HG03565 (cell line): ENCODE results near the gene DDX39B.
"Not testable (repeated sequence)": the region's sequence is repeated elsewhere in the genome, so short reads cannot be mapped to it uniquely, and the experiment has no call there.

ENCODE experiments used
- ATAC-seq: cut with Tn5 transposase; IDR thresholded peaks from one replicate; pipeline ENCODE4 v1.9.1; 2021; ENCODE audit warnings: mild to moderate bottlenecking, moderate library complexity; ENCODE audit not compliant: unreplicated experiment

DDX39B gene

GRCh38 chr6:31575952-31576685 lies 34.3 kb upstream of the DDX39B start:
- ATAC-seq: no peak

GRCh38 chr6:31575335-31575901 lies 33.6 kb upstream of the DDX39B start, which contains the start of gene TNF:
TNF (plus strand) TSS chr6:31575565; CDS start chr6:31575742, 177 bp downstream.
- no peak for ATAC-seq

DNA sequence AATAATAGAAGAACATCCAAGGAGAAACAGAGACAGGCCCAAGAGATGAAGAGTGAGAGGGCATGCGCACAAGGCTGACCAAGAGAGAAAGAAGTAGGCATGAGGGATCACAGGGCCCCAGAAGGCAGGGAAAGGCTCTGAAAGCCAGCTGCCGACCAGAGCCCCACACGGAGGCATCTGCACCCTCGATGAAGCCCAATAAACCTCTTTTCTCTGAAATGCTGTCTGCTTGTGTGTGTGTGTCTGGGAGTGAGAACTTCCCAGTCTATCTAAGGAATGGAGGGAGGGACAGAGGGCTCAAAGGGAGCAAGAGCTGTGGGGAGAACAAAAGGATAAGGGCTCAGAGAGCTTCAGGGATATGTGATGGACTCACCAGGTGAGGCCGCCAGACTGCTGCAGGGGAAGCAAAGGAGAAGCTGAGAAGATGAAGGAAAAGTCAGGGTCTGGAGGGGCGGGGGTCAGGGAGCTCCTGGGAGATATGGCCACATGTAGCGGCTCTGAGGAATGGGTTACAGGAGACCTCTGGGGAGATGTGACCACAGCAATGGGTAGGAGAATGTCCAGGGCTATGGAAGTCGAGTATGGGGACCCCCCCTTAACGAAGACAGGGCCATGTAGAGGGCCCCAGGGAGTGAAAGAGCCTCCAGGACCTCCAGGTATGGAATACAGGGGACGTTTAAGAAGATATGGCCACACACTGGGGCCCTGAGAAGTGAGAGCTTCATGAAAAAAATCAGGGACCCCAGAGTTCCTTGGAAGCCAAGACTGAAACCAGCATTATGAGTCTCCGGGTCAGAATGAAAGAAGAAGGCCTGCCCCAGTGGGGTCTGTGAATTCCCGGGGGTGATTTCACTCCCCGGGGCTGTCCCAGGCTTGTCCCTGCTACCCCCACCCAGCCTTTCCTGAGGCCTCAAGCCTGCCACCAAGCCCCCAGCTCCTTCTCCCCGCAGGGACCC lies 32.6 kb upstream of the DDX39B start:
- ATAC-seq: no peak

- ATAC-seq: no peak
Measured at GRCh38 chr6:31573239-31574105, 31.7 kb upstream of the DDX39B start.

GRCh38 chr6:31572041-31572911 lies 30.5 kb upstream of the DDX39B start, which contains the start of gene LTA:
LTA (plus strand) TSS chr6:31572289; CDS start chr6:31572743, 454 bp downstream.
- ATAC-seq: peak; percentile 21

DNA sequence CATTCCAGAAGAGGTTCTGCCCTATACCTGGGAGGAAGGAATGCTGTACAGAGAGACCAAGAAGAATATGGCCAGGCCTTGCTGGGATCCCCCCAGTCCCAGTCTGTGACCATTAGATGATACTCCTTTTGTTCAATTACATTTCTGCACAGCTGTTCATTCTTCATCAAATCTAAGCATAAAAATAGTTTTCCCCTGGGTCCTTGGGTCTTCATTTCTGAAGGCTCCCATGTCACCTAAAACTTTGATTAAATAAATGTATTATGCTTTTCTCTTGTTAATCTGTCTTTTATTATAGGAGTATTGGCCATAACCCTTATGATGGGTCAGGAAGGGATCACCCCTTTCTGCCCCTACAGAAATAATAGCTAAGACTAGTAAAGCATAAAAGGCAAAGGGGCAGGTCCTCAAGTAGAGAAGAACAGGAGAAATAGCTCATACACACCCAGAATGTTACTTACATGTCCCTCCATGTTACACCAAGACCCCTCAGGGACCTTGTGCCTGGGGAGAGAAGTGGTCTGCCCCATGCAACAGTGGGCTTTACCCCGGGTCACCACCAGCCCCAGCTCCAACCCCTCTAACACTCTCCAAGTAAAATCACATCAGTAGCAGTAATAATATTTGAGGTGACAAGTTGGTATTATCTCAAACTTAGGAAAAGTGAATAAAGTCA lies 28.2 kb upstream of the DDX39B start:
- ATAC-seq: no peak

GRCh38 chr6:31568537-31568961 lies 26.7 kb upstream of the DDX39B start:
- ATAC-seq: peak; percentile 55

- no peak for ATAC-seq
Measured at GRCh38 chr6:31567531-31568370, 25.9 kb upstream of the DDX39B start.

GRCh38 chr6:31560697-31561058 lies 18.9 kb upstream of the DDX39B start:
- ATAC-seq: no peak

DNA sequence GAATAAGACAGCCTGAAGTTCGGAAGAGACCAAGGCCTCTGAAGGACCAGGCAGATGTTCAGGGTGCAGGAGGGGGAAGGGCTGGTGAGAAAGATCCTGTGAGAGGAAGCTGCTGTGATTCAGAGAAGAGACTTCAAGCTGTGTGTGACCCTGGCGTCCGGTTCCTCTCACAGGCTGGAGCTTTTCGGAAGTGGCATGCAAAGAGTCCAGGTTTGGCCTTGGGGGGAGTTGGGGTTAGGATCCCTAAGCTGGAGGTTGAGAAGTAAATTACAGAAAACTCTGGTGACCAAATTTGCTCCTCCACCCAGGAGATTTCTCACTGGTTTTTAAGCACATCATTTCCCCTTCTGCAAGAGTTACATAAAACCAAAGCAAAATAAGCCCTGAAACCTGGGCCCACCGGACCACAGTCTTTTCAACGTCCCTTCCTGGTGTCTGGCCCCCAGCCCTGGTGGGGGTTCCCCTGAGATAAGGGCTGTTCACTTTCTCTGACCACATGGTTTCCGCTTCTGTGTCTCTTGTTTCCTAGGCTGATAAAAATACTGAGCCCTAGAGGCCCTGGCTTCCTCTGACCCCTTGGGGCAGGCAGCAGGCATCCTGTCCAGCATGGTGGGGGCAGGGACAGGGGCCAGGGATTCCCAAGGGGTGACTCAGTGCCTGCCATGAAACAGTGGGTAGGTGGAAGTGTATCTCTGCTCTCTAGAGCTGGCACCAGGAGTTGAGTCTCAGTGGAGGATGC lies 18.3 kb upstream of the DDX39B start:
- peak; percentile 49 for ATAC-seq

DNA sequence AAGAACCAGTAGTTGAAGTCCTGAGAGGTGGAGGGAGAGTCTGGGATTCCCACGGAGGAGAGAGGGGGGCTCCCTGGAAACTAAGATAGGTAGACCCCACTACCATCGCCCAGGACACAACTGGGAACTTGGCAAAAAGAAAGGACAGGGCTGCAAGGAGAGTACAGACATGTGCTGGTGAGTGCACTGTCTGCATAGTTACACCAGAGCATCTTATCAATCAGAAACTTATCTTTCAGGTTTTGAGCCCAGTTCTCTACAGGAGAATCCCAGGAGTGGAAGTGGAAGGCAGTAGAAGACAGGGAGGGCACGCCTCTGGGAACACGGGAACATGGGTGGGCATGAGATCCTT lies 17.8 kb upstream of the DDX39B start:
- ATAC-seq: no peak

GRCh38 chr6:31558631-31559500 lies 17.1 kb upstream of the DDX39B start:
- ATAC-seq: no peak

GRCh38 chr6:31558318-31558625 lies 16.5 kb upstream of the DDX39B start:
- no peak for ATAC-seq

DNA sequence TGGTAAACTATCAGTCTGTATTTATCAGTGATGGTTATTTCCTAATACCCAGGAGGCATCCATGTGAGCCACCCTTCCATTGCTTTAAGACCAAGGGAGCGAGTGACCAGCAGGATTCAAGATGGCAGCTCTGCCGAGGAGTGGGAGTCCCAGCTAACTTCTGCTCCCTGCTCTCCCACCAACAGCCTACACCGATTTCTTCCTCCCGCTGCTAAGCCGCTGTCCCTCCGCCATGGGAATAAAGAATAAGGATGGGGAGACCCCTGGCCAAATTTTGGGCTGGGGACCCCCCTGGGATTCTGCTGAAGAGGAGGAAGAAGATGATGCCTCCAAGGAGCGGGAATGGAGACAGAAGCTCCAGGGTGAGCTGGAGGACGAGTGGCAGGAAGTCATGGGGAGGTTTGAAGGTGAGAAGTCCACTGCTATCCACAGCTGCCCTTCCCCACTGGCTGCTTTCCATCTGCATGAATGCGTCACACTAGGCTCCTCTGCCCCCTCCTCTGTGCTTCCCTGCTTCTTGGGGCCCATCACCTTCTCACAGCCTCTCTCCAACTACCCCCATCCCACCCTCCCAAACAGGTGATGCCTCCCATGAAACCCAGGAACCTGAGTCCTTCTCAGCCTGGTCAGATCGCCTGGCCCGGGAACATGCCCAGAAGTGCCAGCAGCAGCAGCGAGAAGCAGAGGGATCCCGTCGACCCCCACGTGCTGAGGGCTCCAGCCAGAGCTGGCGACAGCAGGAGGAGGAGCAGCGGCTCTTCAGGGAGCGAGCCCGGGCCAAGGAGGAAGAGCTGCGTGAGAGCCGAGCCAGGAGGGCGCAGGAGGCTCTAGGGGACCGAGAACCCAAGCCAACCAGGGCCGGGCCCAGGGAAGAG lies 15.9 kb upstream of the DDX39B start:
- ATAC-seq: no peak

DNA sequence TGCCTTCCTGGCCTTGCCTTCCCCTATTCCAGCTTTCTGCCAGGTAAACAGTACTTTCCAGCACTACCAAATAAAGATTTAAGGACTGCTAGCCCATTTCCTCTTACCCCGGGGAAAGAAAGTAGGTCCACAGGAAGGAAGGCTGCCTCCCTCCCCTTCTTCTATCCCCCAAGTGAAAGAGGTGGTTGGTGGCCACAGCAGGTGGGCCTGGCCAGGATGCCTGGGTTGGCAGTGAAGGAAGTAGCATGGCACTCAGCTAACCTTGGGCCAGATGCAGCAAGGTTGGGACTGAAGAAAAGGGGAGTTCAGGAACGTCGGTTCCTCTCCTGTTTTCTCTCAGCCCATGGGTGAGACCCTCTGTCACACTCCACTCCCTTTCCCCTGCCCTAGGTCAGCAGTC lies 14.5 kb upstream of the DDX39B start:
- ATAC-seq: no peak

GRCh38 chr6:31551371-31551770 lies 9.6 kb upstream of the DDX39B start:
- ATAC-seq: not testable (repeated sequence)
